MCF 10A (cell line): ENCODE data around the gene RAB10. TPM values are rescaled to one million over a fixed set of nuclear protein-coding genes. Genes with fewer than 3 reads are reported as not detected.

Experiments used
- BruUV-seq: library from RNA; stranded (reverse); fragments of 400-500 nt; replicated peaks from 2 replicates; lab custom pipeline; 2021; lab: Mats Ljungman, UMichigan
- CTCF ChIA-PET: fragments of 300-600 bp; sonication (Branson Sonifier 250); formaldehyde crosslinking; extraction: SDS; loops from one replicate; lab custom pipeline; 2021; ENCODE audit warnings: antibody characterized with exemption, inconsistent platforms; lab: Yijun Ruan, JAX
- POLR2A ChIA-PET: fragments of 300-600, 350-650 bp; sonication (Branson Sonifier 250); formaldehyde crosslinking; extraction: SDS; loops from one replicate; lab custom pipeline; 2020; ENCODE audit warnings: antibody characterized with exemption, inconsistent platforms; lab: Yijun Ruan, JAX
- DNase-seq: peaks from one replicate; pipeline ENCODE4 v3.0.0-alpha.2; 2018; ENCODE audit not compliant: unreplicated experiment
- H3K27ac Mint-ChIP-seq: one replicate; pipeline ENCODE4 v1.8.0; 2022; ENCODE audit warnings: mild to moderate bottlenecking, low read depth, mixed read lengths; ENCODE audit not compliant: unreplicated experiment
- H3K27me3 Mint-ChIP-seq: one replicate; pipeline ENCODE4 v1.8.0; 2022; ENCODE audit warnings: mixed read lengths; ENCODE audit not compliant: insufficient read depth, unreplicated experiment
- H3K36me3 Mint-ChIP-seq: one replicate; pipeline ENCODE4 v1.8.0; 2022; ENCODE audit warnings: mild to moderate bottlenecking, moderate library complexity, mixed read lengths; ENCODE audit not compliant: insufficient read depth, unreplicated experiment
- H3K4me1 Mint-ChIP-seq: one replicate; pipeline ENCODE4 v1.8.0; 2022; ENCODE audit warnings: mixed read lengths; ENCODE audit not compliant: insufficient read depth, unreplicated experiment
- H3K4me3 Mint-ChIP-seq: one replicate; pipeline ENCODE4 v1.8.0; 2022; ENCODE audit warnings: mild to moderate bottlenecking, moderate library complexity, mixed read lengths; ENCODE audit not compliant: unreplicated experiment
- H3K9me3 Mint-ChIP-seq: one replicate; pipeline ENCODE4 v1.8.0; 2022; ENCODE audit warnings: mixed read lengths; ENCODE audit not compliant: unreplicated experiment
- intact Hi-C: fragments of 100-400 bp; cut with micrococcal nuclease; formaldehyde crosslinking; loops from 2 replicates; pipeline ENCODE4 v1.14.1; 2022
- total RNA-seq: library from RNA; stranded (reverse); gene quantifications from 2 replicates; pipeline ENCODE4 v1.2.3, GENCODE V29; 2022
- TF ChIP-seq, protein P1 (sequence below): fragments of 200-600 bp; IDR thresholded peaks from one replicate; pipeline ENCODE4 v1.8.0; 2022; ENCODE audit warnings: antibody characterized with exemption, mild to moderate bottlenecking; ENCODE audit not compliant: unreplicated experiment

Gene RAB10
- total RNA-seq, 1 experiment from 2014 or later = 147 TPM

GRCh38 chr2:26150243-26150642 lies 116.4 kb downstream of the RAB10 start:
- TF ChIP-seq, protein P1, sequence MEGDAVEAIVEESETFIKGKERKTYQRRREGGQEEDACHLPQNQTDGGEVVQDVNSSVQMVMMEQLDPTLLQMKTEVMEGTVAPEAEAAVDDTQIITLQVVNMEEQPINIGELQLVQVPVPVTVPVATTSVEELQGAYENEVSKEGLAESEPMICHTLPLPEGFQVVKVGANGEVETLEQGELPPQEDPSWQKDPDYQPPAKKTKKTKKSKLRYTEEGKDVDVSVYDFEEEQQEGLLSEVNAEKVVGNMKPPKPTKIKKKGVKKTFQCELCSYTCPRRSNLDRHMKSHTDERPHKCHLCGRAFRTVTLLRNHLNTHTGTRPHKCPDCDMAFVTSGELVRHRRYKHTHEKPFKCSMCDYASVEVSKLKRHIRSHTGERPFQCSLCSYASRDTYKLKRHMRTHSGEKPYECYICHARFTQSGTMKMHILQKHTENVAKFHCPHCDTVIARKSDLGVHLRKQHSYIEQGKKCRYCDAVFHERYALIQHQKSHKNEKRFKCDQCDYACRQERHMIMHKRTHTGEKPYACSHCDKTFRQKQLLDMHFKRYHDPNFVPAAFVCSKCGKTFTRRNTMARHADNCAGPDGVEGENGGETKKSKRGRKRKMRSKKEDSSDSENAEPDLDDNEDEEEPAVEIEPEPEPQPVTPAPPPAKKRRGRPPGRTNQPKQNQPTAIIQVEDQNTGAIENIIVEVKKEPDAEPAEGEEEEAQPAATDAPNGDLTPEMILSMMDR = no peak
- peaks cover 4% of the 10 kb centered on the region for H3K36me3 Mint-ChIP-seq
- no peak overlapping the region for H3K27ac Mint-ChIP-seq
- no peak overlapping the region for H3K4me3 Mint-ChIP-seq
- CTCF ChIA-PET = no interaction called here
- no TSS peak for BruUV-seq
- peaks cover 2% of the 10 kb centered on the region for H3K4me1 Mint-ChIP-seq
- no peaks in the 10 kb centered on the region for H3K9me3 Mint-ChIP-seq
- intact Hi-C loops = no loop called here
- peaks cover 12% of the 10 kb centered on the region for H3K27me3 Mint-ChIP-seq
- POLR2A ChIA-PET = interaction anchor here (0.9 to 1.1 kb wide), 2 partner anchors 10 to 177 kb away, joined by 3 read pairs; no protein-coding TSS in a partner anchor
- no peak for DNase-seq

DNA sequence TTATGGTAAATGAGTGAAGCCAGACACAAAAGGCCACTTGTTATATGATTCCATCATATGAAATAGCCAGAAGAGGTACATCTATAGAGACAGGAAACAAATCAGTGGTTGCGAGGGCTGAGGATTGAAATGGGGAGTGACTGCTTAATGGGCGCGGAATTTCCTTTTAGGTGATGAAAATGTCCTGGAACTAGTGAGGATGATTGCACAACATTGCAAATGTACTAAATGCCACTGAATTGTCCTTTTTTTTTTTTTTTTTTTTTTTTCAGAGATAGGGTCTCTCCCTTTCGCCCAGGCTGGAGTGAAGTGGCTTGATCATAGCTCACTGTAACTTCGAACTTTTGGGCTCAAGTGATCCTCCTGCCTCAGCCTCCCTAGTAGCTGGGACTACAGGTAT lies 123.7 kb downstream of the RAB10 start:
- H3K27me3 Mint-ChIP-seq = no peaks in the 10 kb centered on the region
- no peaks in the 10 kb centered on the region for H3K9me3 Mint-ChIP-seq
- ChIA-PET POLR2A (interaction anchor here (0.6 kb wide), 1 partner anchor 23 kb away, joined by 3 read pairs; no protein-coding TSS in a partner anchor), CTCF (interaction anchor here (0.7 kb wide), 1 partner anchor 454 kb away, joined by 4 read pairs; no protein-coding TSS in a partner anchor)
- no TSS peak for BruUV-seq
- intact Hi-C loops = no loop called here
- no peak for DNase-seq
- H3K27ac Mint-ChIP-seq = no peak overlapping the region
- TF ChIP-seq, protein P1 = no peak
- no peaks in the 10 kb centered on the region for H3K36me3 Mint-ChIP-seq
- H3K4me1 Mint-ChIP-seq = no peaks in the 10 kb centered on the region
- no peak overlapping the region for H3K4me3 Mint-ChIP-seq

GRCh38 chr2:26161926-26162325 lies 128.0 kb downstream of the RAB10 start:
- intact Hi-C loops = no loop called here
- H3K27ac Mint-ChIP-seq = no peak overlapping the region
- no peak overlapping the region for H3K4me3 Mint-ChIP-seq
- CTCF ChIA-PET = interaction anchor here (0.5 kb wide), 1 partner anchor 324 kb away, joined by 4 read pairs; no protein-coding TSS in a partner anchor
- H3K27me3 Mint-ChIP-seq = no peaks in the 10 kb centered on the region
- H3K9me3 Mint-ChIP-seq = no peaks in the 10 kb centered on the region
- H3K4me1 Mint-ChIP-seq = no peaks in the 10 kb centered on the region
- TF ChIP-seq, protein P1 = no peak
- BruUV-seq = no TSS peak
- no peak for DNase-seq
- H3K36me3 Mint-ChIP-seq = no peaks in the 10 kb centered on the region
- POLR2A ChIA-PET = interaction anchor here (0.7 kb wide), 1 partner anchor 219 kb away, joined by 3 read pairs; no protein-coding TSS in a partner anchor

GRCh38 chr2:26162963-26163362 lies 129.1 kb downstream of the RAB10 start:
- no peaks in the 10 kb centered on the region for H3K27me3 Mint-ChIP-seq
- no peaks in the 10 kb centered on the region for H3K4me1 Mint-ChIP-seq
- POLR2A ChIA-PET = no interaction called here
- CTCF ChIA-PET = no interaction called here
- no peak overlapping the region for H3K27ac Mint-ChIP-seq
- H3K36me3 Mint-ChIP-seq = no peaks in the 10 kb centered on the region
- no peak for DNase-seq
- no peak overlapping the region for H3K4me3 Mint-ChIP-seq
- no TSS peak for BruUV-seq
- H3K9me3 Mint-ChIP-seq = no peaks in the 10 kb centered on the region
- intact Hi-C loops = no loop called here
- TF ChIP-seq, protein P1 = no peak
